GM18519 (cell line): ENCODE measurements around the gene MFSD6.
"Not testable (repeated sequence)": the region's sequence is repeated elsewhere in the genome, so short reads cannot be mapped to it uniquely, and the experiment has no call there.

Source experiments
- ATAC-seq: cut with Tn5 transposase; IDR thresholded peaks from one replicate; pipeline ENCODE4 v1.9.1; 2021; ENCODE audit warnings: mild to moderate bottlenecking, moderate library complexity; ENCODE audit not compliant: unreplicated experiment, low FRiP score

The MFSD6 gene

DNA sequence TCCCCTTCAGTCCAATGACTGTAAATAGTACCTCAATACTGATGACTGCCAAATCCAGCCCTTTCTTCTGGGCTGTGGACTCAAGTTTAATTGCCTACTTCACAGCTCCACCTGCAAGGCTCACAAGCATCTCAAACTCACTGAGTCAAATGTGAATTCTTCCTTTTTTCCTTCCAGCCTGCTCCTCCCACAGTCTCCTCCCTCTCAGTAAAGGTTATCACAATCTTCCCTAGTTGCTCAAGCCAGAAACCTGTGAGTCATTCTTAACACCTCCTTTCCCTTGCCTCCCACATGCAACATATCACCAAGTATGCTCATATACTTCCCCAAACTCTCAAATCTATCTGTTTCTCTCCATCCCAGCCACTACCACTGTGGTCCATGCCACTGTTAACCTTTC, 3.7 kb upstream of the MFSD6 start:
- no peak for ATAC-seq

DNA sequence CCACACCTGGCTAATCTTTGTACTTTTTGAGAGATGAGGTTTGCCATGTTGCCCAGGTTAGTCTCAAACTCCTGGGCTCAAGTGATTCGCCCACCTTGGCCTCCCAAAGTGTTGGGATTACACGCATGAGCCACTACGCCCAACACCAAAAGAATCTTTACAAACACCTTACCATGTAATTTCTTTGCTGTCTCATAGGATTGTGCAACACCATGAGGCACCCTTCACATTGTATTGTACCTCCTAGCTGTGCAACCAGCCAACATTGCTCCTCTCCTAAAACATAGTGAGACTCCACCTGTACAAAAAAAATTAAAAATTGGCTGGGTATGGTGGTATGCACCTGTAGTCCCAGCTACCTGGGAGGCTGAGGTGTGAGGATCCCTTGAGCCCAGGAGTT, 3.1 kb upstream of the MFSD6 start:
- ATAC-seq: no peak

GRCh38 chr2:190405995-190406394, 2.2 kb upstream of the MFSD6 start:
- no peak for ATAC-seq

DNA sequence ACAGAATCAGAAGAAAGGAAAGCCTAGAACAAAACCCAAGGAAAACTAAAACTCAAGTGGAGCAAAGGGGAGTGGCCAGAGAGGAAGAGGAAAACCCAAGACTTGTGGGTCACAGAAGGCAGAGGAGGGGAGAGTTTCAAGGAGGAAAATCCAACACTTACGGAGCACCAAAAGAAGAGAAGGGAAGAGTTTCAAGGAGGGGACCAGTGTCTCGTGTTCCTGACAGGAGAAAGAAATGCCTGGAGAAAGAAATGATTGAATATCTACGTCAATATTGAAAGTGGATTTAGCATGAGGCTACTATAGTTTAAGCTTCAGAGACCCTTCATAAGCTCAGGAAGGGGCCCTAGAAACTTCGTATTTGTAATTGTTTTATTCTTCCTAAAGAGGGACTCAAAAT, 1.4 kb upstream of the MFSD6 start:
- ATAC-seq: no peak

GRCh38 chr2:190407246-190407661, 901 bp upstream of the MFSD6 start:
- no peak for ATAC-seq

DNA sequence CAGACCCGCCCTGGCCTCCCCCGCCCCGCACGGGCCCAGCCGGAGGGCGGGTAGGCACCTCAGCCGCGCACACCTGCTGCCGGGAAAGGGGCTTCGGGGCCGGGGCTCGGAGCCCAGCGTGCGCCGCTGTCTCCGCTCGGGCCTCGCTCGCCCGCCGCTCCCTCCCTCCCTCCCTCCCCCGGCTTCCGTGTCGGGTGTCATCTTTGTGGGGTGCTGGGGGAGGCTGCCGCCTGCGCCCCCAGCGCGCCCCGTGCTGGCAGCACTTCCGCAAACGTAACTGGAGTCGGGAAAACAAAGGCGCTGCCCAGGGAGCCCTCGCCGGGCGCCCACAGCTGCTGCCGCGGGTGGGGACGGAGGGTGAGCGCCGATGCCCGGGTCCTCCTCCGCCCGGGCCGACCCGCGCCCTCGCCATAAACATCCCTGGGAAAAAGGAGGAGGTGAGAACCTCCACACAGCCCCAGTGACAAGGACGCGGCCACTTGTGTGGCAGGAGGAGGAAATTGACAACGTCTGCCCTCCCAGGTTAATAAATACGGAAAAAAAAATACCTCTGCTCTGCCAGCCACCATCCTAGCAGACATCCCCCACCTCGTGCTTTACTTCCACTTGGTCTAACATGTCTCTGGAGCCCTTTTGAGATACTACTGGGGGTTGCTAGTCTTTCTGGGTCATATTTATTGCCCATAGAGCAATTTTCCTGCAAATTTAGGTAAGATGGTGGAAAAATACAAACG, 550 bp downstream of the MFSD6 start:
- peak; percentile 45 for ATAC-seq

- no peak for ATAC-seq
Observed at GRCh38 chr2:190409616-190410015, 1.5 kb downstream of the MFSD6 start.

DNA sequence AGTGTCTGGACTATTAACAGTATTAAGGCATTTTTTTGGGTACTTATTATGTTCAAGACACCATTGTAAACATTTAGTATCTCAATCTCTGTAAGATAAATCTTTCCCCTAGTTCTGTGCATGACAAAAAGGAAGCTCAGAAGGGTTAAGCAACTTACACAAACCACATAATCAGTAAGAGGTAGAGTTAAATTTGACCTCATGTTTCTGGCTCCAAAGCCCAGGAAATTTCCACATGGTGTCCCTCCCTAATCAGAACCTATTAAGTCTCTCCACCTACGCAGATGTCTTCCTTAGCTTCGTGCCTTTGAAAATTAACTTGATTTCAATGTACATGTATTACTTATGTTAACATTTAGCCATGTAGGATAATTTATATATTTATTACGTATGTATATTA, 2.0 kb downstream of the MFSD6 start:
- no peak for ATAC-seq

GRCh38 chr2:190412966-190413365, 4.8 kb downstream of the MFSD6 start:
- ATAC-seq: no peak

DNA sequence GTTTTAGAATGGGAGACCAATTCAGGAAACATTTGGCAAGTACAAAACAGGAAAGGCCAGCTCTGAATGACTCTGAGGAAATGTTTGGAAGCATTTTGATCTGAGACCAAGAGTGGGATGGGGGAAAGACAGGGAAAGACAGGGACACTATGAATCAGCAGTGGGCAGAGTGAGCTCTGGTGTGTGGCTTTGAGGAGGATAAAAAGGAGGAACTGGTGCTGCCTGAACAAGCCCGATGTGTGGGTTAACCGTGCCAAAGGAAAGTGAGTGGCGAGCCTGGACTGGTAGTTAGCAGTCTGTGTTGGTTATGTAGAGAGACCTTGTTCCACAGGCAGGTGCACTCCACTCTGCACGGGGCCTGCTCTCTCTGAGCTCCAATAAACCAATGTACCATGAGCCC, 5.3 kb downstream of the MFSD6 start:
- no peak for ATAC-seq

DNA sequence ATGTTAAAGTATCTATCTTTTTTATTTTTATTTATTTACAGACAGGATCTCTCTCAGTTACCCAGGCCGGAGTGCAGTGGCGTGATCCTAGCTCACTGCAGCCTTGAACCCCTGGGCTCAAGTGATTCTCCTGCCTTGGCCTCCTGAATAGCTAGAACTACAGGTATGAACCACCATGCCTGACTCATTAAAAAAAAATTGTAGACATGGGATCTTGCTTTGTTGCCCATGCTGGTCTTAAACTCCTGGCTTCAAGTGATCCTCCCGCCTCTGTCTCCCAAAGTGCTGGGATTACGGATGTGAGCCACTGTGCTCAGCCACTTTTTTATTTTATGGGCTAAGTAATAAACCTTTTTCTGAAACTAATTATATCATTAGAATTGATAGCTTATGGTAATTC, 7.1 kb downstream of the MFSD6 start:
- ATAC-seq: no peak

- no peak for ATAC-seq
Observed at GRCh38 chr2:190415794-190416775, 7.9 kb downstream of the MFSD6 start.

DNA sequence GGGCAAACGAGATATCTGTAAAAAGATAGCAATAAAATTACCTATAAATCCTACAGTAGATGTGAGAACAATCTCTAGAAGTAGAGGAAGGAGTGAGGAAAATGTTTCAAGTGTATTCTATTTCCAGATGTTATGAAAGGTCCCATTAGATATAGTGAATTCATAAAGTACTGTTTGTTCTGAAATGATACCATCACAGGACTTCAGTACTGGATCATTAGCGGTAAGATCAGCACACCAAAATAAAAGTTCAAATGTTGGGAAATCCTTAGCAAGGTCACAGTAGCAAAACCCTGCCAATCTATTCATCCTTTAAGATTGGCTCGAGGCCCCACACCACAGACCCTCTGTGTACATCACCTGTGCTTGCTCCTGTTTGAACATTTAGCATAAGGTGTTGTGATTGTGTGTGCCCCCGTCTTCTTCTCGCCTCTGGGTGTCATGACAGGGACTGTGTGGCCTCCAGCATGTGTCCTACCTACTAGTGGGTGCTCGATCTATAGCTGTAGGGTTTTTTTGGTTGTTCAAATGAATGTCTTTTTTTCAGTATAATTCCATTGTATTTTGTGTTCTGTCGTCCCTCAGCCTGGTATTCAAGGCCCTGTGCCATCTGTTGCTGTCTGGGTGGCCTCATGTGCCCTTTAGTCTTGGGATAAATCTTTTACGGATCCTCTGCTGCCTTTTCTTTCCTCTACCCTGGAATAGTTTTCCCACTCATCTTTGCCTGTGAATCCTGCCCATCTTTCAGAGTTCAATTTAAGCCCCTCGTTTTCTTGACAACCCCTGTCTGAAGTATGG, 9.1 kb downstream of the MFSD6 start:
- ATAC-seq: no peak

GRCh38 chr2:190418727-190419126, 10.6 kb downstream of the MFSD6 start:
- ATAC-seq: no peak

DNA sequence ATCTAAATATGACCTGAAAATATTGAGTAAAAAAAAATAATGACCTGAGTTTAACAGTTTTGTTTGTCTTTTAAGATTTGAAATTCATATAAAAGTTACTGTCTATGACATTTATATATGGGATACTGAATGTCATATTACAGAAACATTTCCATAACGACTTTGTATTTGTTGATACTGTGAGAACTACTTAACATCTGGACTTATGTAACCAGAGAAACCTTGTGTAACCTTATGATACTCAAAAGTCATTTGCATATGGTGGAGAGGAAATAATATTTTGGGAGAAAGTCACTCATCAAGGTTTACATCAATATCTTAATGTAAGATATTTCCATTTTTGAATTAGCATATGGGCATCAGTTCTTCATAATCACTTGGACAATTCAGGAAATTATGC, 12.6 kb downstream of the MFSD6 start:
- no peak for ATAC-seq

GRCh38 chr2:190425221-190425866, 17.2 kb downstream of the MFSD6 start:
- ATAC-seq: no peak

- ATAC-seq: no peak
Observed at GRCh38 chr2:190425883-190426658, 17.9 kb downstream of the MFSD6 start.

GRCh38 chr2:190430866-190431265, 22.7 kb downstream of the MFSD6 start:
- ATAC-seq: not testable (repeated sequence)

- ATAC-seq: no peak
Observed at GRCh38 chr2:190431907-190432306, 23.8 kb downstream of the MFSD6 start.
